Cardiac muscle cell (in vitro differentiated cells and primary cell): ENCODE data around the gene RNF223. TPM values are rescaled to one million over a fixed set of nuclear protein-coding genes. Genes with fewer than 3 reads are reported as not detected.

Experiments
- DNase-seq, 2 donors: peaks; one replicate each; pipeline versions ENCODE4 v3.0.0 to v3.0.0-alpha.2; 2010 to 2017; ENCODE audit warnings: low read depth in 1 of 2, low spot score in 1 of 2
- H3K27ac ChIP-seq: fragments of 200-600 bp; sonication (generic); 2 replicates; pipeline ENCODE4 v1.5.1; 2016
- H3K27me3 ChIP-seq: fragments of 200-600 bp; sonication (generic); 2 replicates; pipeline ENCODE4 v1.6.0; 2016; ENCODE audit warnings: control low read depth
- H3K36me3 ChIP-seq: fragments of 200-600 bp; sonication (generic); 2 replicates; pipeline ENCODE4 v1.5.1; 2016; ENCODE audit warnings: control low read depth
- H3K4me1 ChIP-seq: fragments of 200-600 bp; sonication (generic); 2 replicates; pipeline ENCODE4 v1.8.1; 2017; ENCODE audit warnings: low read depth, mild to moderate bottlenecking, mixed run types
- H3K4me3 ChIP-seq: fragments of 200-600 bp; sonication (generic); 2 replicates; pipeline ENCODE4 v1.5.1; 2016; ENCODE audit warnings: mild to moderate bottlenecking
- H3K9me3 ChIP-seq: fragments of 200-600 bp; sonication (generic); 2 replicates; pipeline ENCODE4 v1.5.1; 2017; ENCODE audit warnings: low read depth, mild to moderate bottlenecking, control low read depth
- polyA plus RNA-seq: library from polyadenylated mRNA; unstranded; fragments of >200 nt; fragmentation: Nextera tagmentation; extraction: Ambion mirVana; gene quantifications from 2 replicates; pipeline ENCODE4 v1.2.1, GENCODE V29; 2016
- total RNA-seq: library from RNA; depleted of rRNA; stranded (reverse); fragments of >200 nt; gene quantifications from 2 replicates; pipeline ENCODE4 v1.2.3, GENCODE V29; 2016
- TF ChIP-seq, protein P1 (sequence below): IDR thresholded peaks from 2 replicates; pipeline ENCODE4 v1.5.1; 2012; ENCODE audit warnings: low read depth, mild to moderate bottlenecking, low read length

The RNF223 gene
- total and polyA plus RNA-seq, 2 experiments from 2014 or later, result 0.33 TPM; not detected in 1

GRCh38 chr1:1035291-1035943 is 38.7 kb downstream of the RNF223 start:
- Histone ChIP-seq H3K9me3 (no peaks in the 10 kb centered on the region), H3K27me3 (peaks cover 70% of the 10 kb centered on the region), H3K4me3 (no peak overlapping the region), H3K4me1 (peaks cover 13% of the 10 kb centered on the region), H3K27ac (no peak overlapping the region), H3K36me3 (no peaks in the 10 kb centered on the region)
- no peak for DNase-seq
- TF ChIP-seq, protein P1, sequence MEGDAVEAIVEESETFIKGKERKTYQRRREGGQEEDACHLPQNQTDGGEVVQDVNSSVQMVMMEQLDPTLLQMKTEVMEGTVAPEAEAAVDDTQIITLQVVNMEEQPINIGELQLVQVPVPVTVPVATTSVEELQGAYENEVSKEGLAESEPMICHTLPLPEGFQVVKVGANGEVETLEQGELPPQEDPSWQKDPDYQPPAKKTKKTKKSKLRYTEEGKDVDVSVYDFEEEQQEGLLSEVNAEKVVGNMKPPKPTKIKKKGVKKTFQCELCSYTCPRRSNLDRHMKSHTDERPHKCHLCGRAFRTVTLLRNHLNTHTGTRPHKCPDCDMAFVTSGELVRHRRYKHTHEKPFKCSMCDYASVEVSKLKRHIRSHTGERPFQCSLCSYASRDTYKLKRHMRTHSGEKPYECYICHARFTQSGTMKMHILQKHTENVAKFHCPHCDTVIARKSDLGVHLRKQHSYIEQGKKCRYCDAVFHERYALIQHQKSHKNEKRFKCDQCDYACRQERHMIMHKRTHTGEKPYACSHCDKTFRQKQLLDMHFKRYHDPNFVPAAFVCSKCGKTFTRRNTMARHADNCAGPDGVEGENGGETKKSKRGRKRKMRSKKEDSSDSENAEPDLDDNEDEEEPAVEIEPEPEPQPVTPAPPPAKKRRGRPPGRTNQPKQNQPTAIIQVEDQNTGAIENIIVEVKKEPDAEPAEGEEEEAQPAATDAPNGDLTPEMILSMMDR, result no peak

DNA sequence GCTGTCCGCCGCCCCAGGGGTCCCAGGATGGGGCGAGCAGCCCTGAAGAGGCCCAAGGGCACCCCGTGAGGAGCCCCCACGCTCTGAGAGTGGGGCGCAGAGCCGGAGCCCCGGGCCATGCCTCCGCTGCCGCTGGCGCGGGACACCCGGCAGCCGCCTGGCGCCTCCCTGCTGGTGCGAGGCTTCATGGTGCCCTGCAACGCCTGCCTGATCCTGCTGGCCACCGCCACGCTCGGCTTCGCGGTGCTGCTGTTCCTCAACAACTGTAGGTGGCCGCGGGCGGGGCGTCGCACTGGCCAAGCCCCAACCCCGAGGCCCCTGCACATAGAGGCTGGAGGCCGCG is 39.7 kb downstream of the RNF223 start:
- TF ChIP-seq, protein P1, result no peak
- H3K27ac ChIP-seq, result no peak overlapping the region
- H3K27me3 ChIP-seq, result peaks cover 60% of the 10 kb centered on the region
- no peaks in the 10 kb centered on the region for H3K36me3 ChIP-seq
- H3K9me3 ChIP-seq, result no peaks in the 10 kb centered on the region
- no peak overlapping the region for H3K4me3 ChIP-seq
- DNase-seq, result no peak
- H3K4me1 ChIP-seq, result peaks cover 13% of the 10 kb centered on the region

- peaks cover 13% of the 10 kb centered on the region for H3K4me1 ChIP-seq
- H3K27ac ChIP-seq, result no peak overlapping the region
- H3K36me3 ChIP-seq, result no peaks in the 10 kb centered on the region
- peak in 1 of 2 donors; percentile 37 for DNase-seq
- peak overlapping the region; percentile 40 for H3K4me3 ChIP-seq
- no peaks in the 10 kb centered on the region for H3K9me3 ChIP-seq
- TF ChIP-seq, protein P1, result no peak
- H3K27me3 ChIP-seq, result peaks cover 54% of the 10 kb centered on the region
These were observed 40.2 kb downstream of the RNF223 start for GRCh38 chr1:1033731-1034438.

GRCh38 chr1:1033009-1033587 is 41.0 kb downstream of the RNF223 start:
- Histone ChIP-seq H3K36me3 (no peaks in the 10 kb centered on the region), H3K4me3 (peak overlapping the region; percentile 40), H3K9me3 (no peaks in the 10 kb centered on the region), H3K27me3 (peaks cover 47% of the 10 kb centered on the region), H3K27ac (no peak overlapping the region), H3K4me1 (peaks cover 13% of the 10 kb centered on the region)
- TF ChIP-seq, protein P1, result peak; percentile 68
- DNase-seq, result peak; percentile 79 to 96

DNA sequence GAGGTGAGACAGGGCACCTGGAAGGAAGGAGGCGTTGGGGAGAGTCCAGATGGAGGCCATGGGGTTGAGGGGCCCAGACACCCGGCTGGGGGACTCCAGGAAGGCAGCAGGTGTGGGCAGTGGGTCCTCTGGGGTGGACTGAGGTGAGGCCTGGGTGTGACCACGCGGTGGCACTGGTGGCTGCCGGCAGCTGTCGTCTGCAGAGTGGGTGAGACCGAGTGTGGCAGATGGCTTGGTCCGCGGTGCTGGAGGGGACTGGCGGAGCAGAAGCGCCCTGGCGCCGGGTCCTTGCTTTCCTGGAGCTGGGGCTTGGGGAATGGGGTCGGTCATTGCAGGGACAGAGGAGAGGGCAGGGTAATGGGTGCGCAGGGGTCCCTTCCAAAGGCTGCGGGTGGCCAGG is 41.7 kb downstream of the RNF223 start:
- no peaks in the 10 kb centered on the region for H3K9me3 ChIP-seq
- no peaks in the 10 kb centered on the region for H3K36me3 ChIP-seq
- H3K4me1 ChIP-seq, result peaks cover 13% of the 10 kb centered on the region
- no peak overlapping the region for H3K4me3 ChIP-seq
- TF ChIP-seq, protein P1, result no peak
- DNase-seq, result peak in 1 of 2 donors; percentile 36
- no peak overlapping the region for H3K27ac ChIP-seq
- peaks cover 40% of the 10 kb centered on the region for H3K27me3 ChIP-seq
